Measurements from ENCODE around the gene TMC8.
A peak's percentile ranks its signal among the peaks of the same experiment; 100 is the strongest.
"Not testable (repeated sequence)": the region's sequence is repeated elsewhere in the genome, so short reads cannot be mapped to it uniquely, and the experiment has no call there.

The TMC8 gene

GRCh38 chr17:78135858-78136500 is 5.4 kb downstream of the TMC8 start:
- DNase-seq, result no peak

- peak in 1 of 2 donors; percentile 13 for DNase-seq
These were observed 7.0 kb downstream of the TMC8 start for GRCh38 chr17:78137392-78138203.

GRCh38 chr17:78138204-78139060 is 7.9 kb downstream of the TMC8 start:
- peak in 1 of 2 donors; percentile 49 for DNase-seq

GRCh38 chr17:78139861-78140168 is 9.2 kb downstream of the TMC8 start:
- DNase-seq, result not testable (repeated sequence)

GRCh38 chr17:78140169-78141051 is 9.8 kb downstream of the TMC8 start:
- DNase-seq, result peak; percentile 95 to 97

GRCh38 chr17:78141437-78142118 is 11.0 kb downstream of the TMC8 start:
- no peak for DNase-seq

- DNase-seq, result no peak
These were observed 11.7 kb downstream of the TMC8 start for GRCh38 chr17:78142119-78142861.

GRCh38 chr17:78143214-78144146 is 12.9 kb downstream of the TMC8 start:
- no peak for DNase-seq

GRCh38 chr17:78144147-78144719 is 13.7 kb downstream of the TMC8 start:
- DNase-seq, result peak; percentile 98

GRCh38 chr17:78144736-78145641 is 14.4 kb downstream of the TMC8 start:
- DNase-seq, result no peak

GRCh38 chr17:78146471-78146869 is 15.9 kb downstream of the TMC8 start:
- DNase-seq, result no peak

GRCh38 chr17:78146881-78147280 is 16.3 kb downstream of the TMC8 start:
- DNase-seq, result no peak

- DNase-seq, result no peak
These were observed 16.9 kb downstream of the TMC8 start for GRCh38 chr17:78147315-78147998.

GRCh38 chr17:78148286-78149016 is 17.9 kb downstream of the TMC8 start:
- no peak for DNase-seq

GRCh38 chr17:78151514-78152008 is 21.0 kb downstream of the TMC8 start:
- no peak for DNase-seq

GRCh38 chr17:78154903-78155811 is 24.6 kb downstream of the TMC8 start:
- peak; percentile 84 for DNase-seq
